ENCODE results near the gene BMP7. TPM values are rescaled to one million over a fixed set of nuclear protein-coding genes. Genes with fewer than 3 reads are reported as not detected.

BMP7 gene
- total RNA-seq, 3 donors from 2014 or later (not counting 1 experiment from before 2014, with no cell fraction given) = not detected

GRCh38 chr20:57188576-57189079 is 77.8 kb downstream of the BMP7 start:
- Histone ChIP-seq H3K9me3 (ENCODE audit: control insufficient read depth, insufficient read depth, low read length) (no peaks in the 10 kb centered on the region), H3K27me3 (ENCODE audit: control insufficient read depth, insufficient read depth, low read length) (no peaks in the 10 kb centered on the region), H3K4me3 (ENCODE audit: low read length) (no peak overlapping the region), H3K27ac (ENCODE audit: low read length) (no peak overlapping the region), H3K4me1 (ENCODE audit: control insufficient read depth, insufficient read depth, low read length) (no peaks in the 10 kb centered on the region), H3K36me3 (ENCODE audit: control insufficient read depth, insufficient read depth, low read length) (no peaks in the 10 kb centered on the region)
- 80% methylated on average over 6 of the region's 6 CpGs for WGBS (ENCODE audit: insufficient coverage)
- ATAC-seq (no peak), DNase-seq (no peak)
- no peak for TF ChIP-seq CTCF (IDR thresholded peaks at IDR 0.05)
- Mint-ChIP-seq H3K9me3 (no peaks in the 10 kb centered on the region), H3K27ac (no peak overlapping the region), H3K4me1 (no peaks in the 10 kb centered on the region), H3K27me3 (ENCODE audit: low read depth in 2 of 2) (no peaks in the 10 kb centered on the region), H3K36me3 (no peaks in the 10 kb centered on the region), H3K4me3 (no peak overlapping the region)
- intact Hi-C loops (cut with micrococcal nuclease) = no loop called here

- H3K4me3 ChIP-seq (ENCODE audit: low read length) = no peak overlapping the region
- intact Hi-C loops (cut with micrococcal nuclease) = no loop called here
- no peaks in the 10 kb centered on the region for H3K4me1 ChIP-seq (ENCODE audit: control insufficient read depth, insufficient read depth, low read length)
- no peaks in the 10 kb centered on the region for H3K27me3 Mint-ChIP-seq (ENCODE audit: low read depth in 2 of 2)
- no peaks in the 10 kb centered on the region for H3K9me3 ChIP-seq (ENCODE audit: control insufficient read depth, insufficient read depth, low read length)
- H3K4me1 Mint-ChIP-seq = no peaks in the 10 kb centered on the region
- no peaks in the 10 kb centered on the region for H3K9me3 Mint-ChIP-seq
- H3K36me3 Mint-ChIP-seq = no peaks in the 10 kb centered on the region
- H3K4me3 Mint-ChIP-seq = no peak overlapping the region
- H3K27me3 ChIP-seq (ENCODE audit: control insufficient read depth, insufficient read depth, low read length) = no peaks in the 10 kb centered on the region
- no peak overlapping the region for H3K27ac Mint-ChIP-seq
- TF ChIP-seq CTCF (IDR thresholded peaks at IDR 0.05) = no peak
- H3K27ac ChIP-seq (ENCODE audit: low read length) = no peak overlapping the region
- ATAC-seq = no peak
- DNase-seq = no peak
- 90% methylated on average over 9 of the region's 9 CpGs for WGBS (ENCODE audit: insufficient coverage)
- H3K36me3 ChIP-seq (ENCODE audit: control insufficient read depth, insufficient read depth, low read length) = no peaks in the 10 kb centered on the region
Measured at GRCh38 chr20:57188056-57188455, 78.4 kb downstream of the BMP7 start.

GRCh38 chr20:57187068-57187634 is 79.3 kb downstream of the BMP7 start:
- no peak overlapping the region for H3K4me3 Mint-ChIP-seq
- 85% methylated on average over 3 of the region's 4 CpGs for WGBS (ENCODE audit: insufficient coverage)
- ATAC-seq (no peak), DNase-seq (no peak)
- no peaks in the 10 kb centered on the region for H3K27me3 Mint-ChIP-seq (ENCODE audit: low read depth in 2 of 2)
- no peaks in the 10 kb centered on the region for H3K9me3 Mint-ChIP-seq
- H3K4me1 Mint-ChIP-seq = no peaks in the 10 kb centered on the region
- H3K27ac ChIP-seq (ENCODE audit: low read length) = no peak overlapping the region
- no peaks in the 10 kb centered on the region for H3K27me3 ChIP-seq (ENCODE audit: control insufficient read depth, insufficient read depth, low read length)
- no peaks in the 10 kb centered on the region for H3K9me3 ChIP-seq (ENCODE audit: control insufficient read depth, insufficient read depth, low read length)
- no peak for TF ChIP-seq CTCF (IDR thresholded peaks at IDR 0.05)
- intact Hi-C loops (cut with micrococcal nuclease) = no loop called here
- H3K36me3 ChIP-seq (ENCODE audit: control insufficient read depth, insufficient read depth, low read length) = no peaks in the 10 kb centered on the region
- H3K27ac Mint-ChIP-seq = no peak overlapping the region
- no peak overlapping the region for H3K4me3 ChIP-seq (ENCODE audit: low read length)
- no peaks in the 10 kb centered on the region for H3K36me3 Mint-ChIP-seq
- no peaks in the 10 kb centered on the region for H3K4me1 ChIP-seq (ENCODE audit: control insufficient read depth, insufficient read depth, low read length)

GRCh38 chr20:57186192-57186591 is 80.2 kb downstream of the BMP7 start:
- H3K9me3 Mint-ChIP-seq = no peaks in the 10 kb centered on the region
- Histone ChIP-seq H3K9me3 (ENCODE audit: control insufficient read depth, insufficient read depth, low read length) (no peaks in the 10 kb centered on the region), H3K36me3 (ENCODE audit: control insufficient read depth, insufficient read depth, low read length) (no peaks in the 10 kb centered on the region), H3K27me3 (ENCODE audit: control insufficient read depth, insufficient read depth, low read length) (no peaks in the 10 kb centered on the region), H3K4me3 (ENCODE audit: low read length) (no peak overlapping the region), H3K4me1 (ENCODE audit: control insufficient read depth, insufficient read depth, low read length) (no peaks in the 10 kb centered on the region), H3K27ac (ENCODE audit: low read length) (no peak overlapping the region)
- no peak overlapping the region for H3K4me3 Mint-ChIP-seq
- TF ChIP-seq CTCF (IDR thresholded peaks at IDR 0.05) = no peak
- no peaks in the 10 kb centered on the region for H3K36me3 Mint-ChIP-seq
- H3K27me3 Mint-ChIP-seq (ENCODE audit: low read depth in 2 of 2) = no peaks in the 10 kb centered on the region
- DNase-seq = no peak
- ATAC-seq = no peak
- intact Hi-C loops (cut with micrococcal nuclease) = no loop called here
- no peak overlapping the region for H3K27ac Mint-ChIP-seq
- 83% methylated on average over 6 of the region's 8 CpGs for WGBS (ENCODE audit: insufficient coverage)
- no peaks in the 10 kb centered on the region for H3K4me1 Mint-ChIP-seq

All from natural killer cell (primary cell).